ENCODE data around the gene GRAP2.
"Not testable (repeated sequence)": the region's sequence is repeated elsewhere in the genome, so short reads cannot be mapped to it uniquely, and the experiment has no call there.

The GRAP2 gene

DNA sequence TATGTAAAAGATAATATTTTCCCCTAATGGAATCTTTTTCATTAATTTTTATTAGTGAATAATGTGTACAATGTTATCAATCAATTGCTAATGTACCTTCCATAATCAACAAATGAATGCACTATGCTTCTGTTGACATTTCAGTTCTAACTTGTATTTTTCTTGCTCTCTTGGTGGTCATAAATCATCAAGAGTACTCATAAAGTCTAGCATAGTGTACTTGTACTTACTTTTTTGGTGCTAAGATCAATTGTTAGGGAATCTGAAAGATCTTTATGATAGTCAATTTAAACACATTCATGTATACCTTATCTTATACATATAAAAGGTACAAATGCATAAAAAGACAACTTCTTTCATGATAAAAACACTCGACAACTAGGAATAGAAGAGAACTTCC is 17.8 kb upstream of the GRAP2 start:
- no peaks in the 10 kb centered on the region for H3K27me3 Mint-ChIP-seq
- H3K4me3 Mint-ChIP-seq, result no peak overlapping the region
- H3K27ac Mint-ChIP-seq, result no peak overlapping the region
- peaks cover 2% of the 10 kb centered on the region for H3K4me1 Mint-ChIP-seq (ENCODE audit: low read depth)
- no peaks in the 10 kb centered on the region for H3K36me3 Mint-ChIP-seq (ENCODE audit: low read depth)
- no peaks in the 10 kb centered on the region for H3K9me3 Mint-ChIP-seq

DNA sequence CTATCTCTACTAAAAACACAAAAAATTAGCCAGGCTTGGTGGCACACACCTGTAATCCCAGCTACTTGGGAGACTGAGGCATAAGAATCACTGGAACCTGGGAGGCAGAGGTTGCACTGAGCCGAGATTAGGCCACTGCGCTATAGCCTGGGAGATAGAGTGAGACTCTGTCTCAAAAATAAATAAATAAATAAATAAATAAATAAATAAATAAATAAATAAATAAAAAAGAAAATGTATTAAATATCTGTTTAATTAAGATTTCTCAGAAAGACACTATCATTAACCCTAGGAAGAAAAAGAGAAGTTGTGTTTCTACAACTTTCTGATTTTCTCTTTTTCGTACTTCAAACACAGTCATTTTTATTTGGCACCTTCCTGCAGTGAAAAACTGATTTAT is 11.0 kb upstream of the GRAP2 start:
- H3K27me3 Mint-ChIP-seq, result not testable (repeated sequence)
- H3K4me1 Mint-ChIP-seq (ENCODE audit: low read depth), result peaks cover 16% of the 10 kb centered on the region

DNA sequence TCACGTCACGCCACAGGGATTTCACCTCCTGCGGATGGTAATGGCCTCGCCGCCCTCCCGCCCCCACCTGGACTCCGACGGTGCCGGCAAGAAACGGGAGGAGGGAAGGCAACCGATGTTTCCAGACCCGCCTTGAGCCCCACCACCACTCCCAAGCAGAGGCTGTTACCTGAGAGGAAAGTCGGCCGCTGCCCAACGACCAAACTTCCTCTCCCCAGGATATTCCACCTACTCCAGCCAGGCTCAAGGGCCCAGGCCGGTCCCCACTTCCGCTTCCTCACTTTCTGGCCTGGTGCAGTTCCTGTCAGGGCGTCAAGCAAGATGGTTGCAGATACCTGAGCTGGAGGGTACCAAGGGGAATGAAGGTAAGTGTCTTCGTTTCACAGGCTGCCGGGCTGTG is 7.4 kb upstream of the GRAP2 start, which contains the start of gene ENTHD1:
Gene ENTHD1 (minus strand): TSS at position 235 of the 400 bp plus-strand sequence. CDS start 6,012 bp downstream, outside the sequence.
- H3K27me3 Mint-ChIP-seq, result no peaks in the 10 kb centered on the region
- peak within 1 kb of the TSS; percentile 11 for H3K27ac Mint-ChIP-seq
- peaks cover 8% of the 10 kb centered on the region for H3K9me3 Mint-ChIP-seq
- H3K4me3 Mint-ChIP-seq, result no peak within 1 kb of the TSS
- H3K4me1 Mint-ChIP-seq (ENCODE audit: low read depth), result peaks cover 16% of the 10 kb centered on the region
- H3K36me3 Mint-ChIP-seq (ENCODE audit: low read depth), result no peaks in the 10 kb centered on the region

More for the DNA sequence above, 11.0 kb upstream of the GRAP2 start:
- H3K27ac Mint-ChIP-seq; H3K36me3 Mint-ChIP-seq (ENCODE audit: low read depth); H3K9me3 Mint-ChIP-seq; H3K4me3 Mint-ChIP-seq: not testable (repeated sequence)

GRCh38 chr22:39894554-39895092 is 6.3 kb upstream of the GRAP2 start:
- H3K27me3 Mint-ChIP-seq, result no peaks in the 10 kb centered on the region
- H3K4me1 Mint-ChIP-seq (ENCODE audit: low read depth), result peaks cover 26% of the 10 kb centered on the region
- H3K36me3 Mint-ChIP-seq (ENCODE audit: low read depth), result no peaks in the 10 kb centered on the region
- no peak overlapping the region for H3K4me3 Mint-ChIP-seq
- peaks cover 8% of the 10 kb centered on the region for H3K9me3 Mint-ChIP-seq
- no peak overlapping the region for H3K27ac Mint-ChIP-seq

DNA sequence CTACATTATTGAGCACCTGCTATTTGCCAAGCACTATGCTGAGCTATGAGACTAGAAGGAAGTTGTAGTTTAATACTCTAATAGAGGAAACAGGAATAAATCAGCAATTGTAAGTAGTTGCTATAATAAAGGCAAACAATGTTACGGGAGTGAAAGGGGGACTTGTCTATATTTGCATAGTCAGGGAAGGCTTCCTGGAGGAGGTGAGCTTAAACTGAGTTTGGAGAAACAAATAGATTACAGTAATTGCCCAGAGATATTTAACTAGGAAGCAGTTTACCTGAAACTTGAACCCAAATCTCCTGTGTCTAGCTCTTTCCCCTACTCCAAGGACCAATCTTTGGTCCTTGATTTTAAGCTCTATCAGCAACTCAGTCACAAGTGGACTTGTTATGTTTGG is 5.2 kb upstream of the GRAP2 start:
- Mint-ChIP-seq H3K4me3 (no peak overlapping the region), H3K9me3 (peaks cover 8% of the 10 kb centered on the region), H3K27me3 (no peaks in the 10 kb centered on the region), H3K4me1 (ENCODE audit: low read depth) (peaks cover 36% of the 10 kb centered on the region), H3K27ac (no peak overlapping the region), H3K36me3 (ENCODE audit: low read depth) (no peaks in the 10 kb centered on the region)

GRCh38 chr22:39896313-39896996 is 4.4 kb upstream of the GRAP2 start:
- no peaks in the 10 kb centered on the region for H3K27me3 Mint-ChIP-seq
- H3K4me1 Mint-ChIP-seq (ENCODE audit: low read depth), result peaks cover 40% of the 10 kb centered on the region
- H3K9me3 Mint-ChIP-seq, result peaks cover 8% of the 10 kb centered on the region
- no peak overlapping the region for H3K4me3 Mint-ChIP-seq
- no peak overlapping the region for H3K27ac Mint-ChIP-seq
- no peaks in the 10 kb centered on the region for H3K36me3 Mint-ChIP-seq (ENCODE audit: low read depth)

GRCh38 chr22:39897841-39898240 is 3.0 kb upstream of the GRAP2 start:
- Mint-ChIP-seq H3K36me3 (ENCODE audit: low read depth) (peaks cover 10% of the 10 kb centered on the region), H3K4me3 (no peak overlapping the region), H3K4me1 (ENCODE audit: low read depth) (peaks cover 36% of the 10 kb centered on the region), H3K27me3 (no peaks in the 10 kb centered on the region), H3K9me3 (peaks cover 2% of the 10 kb centered on the region), H3K27ac (no peak overlapping the region)

- H3K36me3 Mint-ChIP-seq (ENCODE audit: low read depth), result peaks cover 12% of the 10 kb centered on the region
- no peaks in the 10 kb centered on the region for H3K27me3 Mint-ChIP-seq
- no peaks in the 10 kb centered on the region for H3K9me3 Mint-ChIP-seq
- peak overlapping the region; percentile 79 for H3K27ac Mint-ChIP-seq
- peaks cover 34% of the 10 kb centered on the region for H3K4me1 Mint-ChIP-seq (ENCODE audit: low read depth)
- no peak overlapping the region for H3K4me3 Mint-ChIP-seq
Measured at GRCh38 chr22:39898997-39899396, 1.9 kb upstream of the GRAP2 start.

- Mint-ChIP-seq H3K27me3 (no peaks in the 10 kb centered on the region), H3K4me3 (peak overlapping the region; percentile 90), H3K27ac (peak overlapping the region; percentile 90), H3K36me3 (ENCODE audit: low read depth) (peaks cover 15% of the 10 kb centered on the region), H3K4me1 (ENCODE audit: low read depth) (peaks cover 53% of the 10 kb centered on the region), H3K9me3 (no peaks in the 10 kb centered on the region)
Measured at GRCh38 chr22:39901565-39902146, 772 bp downstream of the GRAP2 start.

DNA sequence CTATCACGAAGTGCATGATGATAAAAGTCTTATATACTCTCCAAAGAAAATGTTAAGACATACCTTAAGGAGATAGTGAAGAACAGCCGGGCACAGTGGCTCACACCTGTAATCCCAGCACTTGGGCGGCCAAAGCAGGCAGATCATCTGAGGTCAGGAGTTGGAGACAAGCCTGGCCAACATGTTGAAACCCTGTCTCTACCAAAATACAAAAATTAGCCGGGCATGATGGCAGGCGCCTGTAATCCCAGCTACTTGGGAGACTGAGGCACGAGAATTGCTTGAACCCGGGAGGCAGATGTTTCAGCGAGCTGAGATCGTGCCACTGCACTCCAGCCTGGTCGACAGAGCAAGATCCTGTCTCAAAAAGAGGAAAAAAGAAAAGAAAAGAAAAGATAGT is 3.1 kb downstream of the GRAP2 start:
- not testable (repeated sequence) for H3K9me3 Mint-ChIP-seq, H3K27me3 Mint-ChIP-seq
- Mint-ChIP-seq H3K4me1 (ENCODE audit: low read depth) (peaks cover 68% of the 10 kb centered on the region), H3K27ac (peak overlapping the region; percentile 98), H3K36me3 (ENCODE audit: low read depth) (peaks cover 15% of the 10 kb centered on the region), H3K4me3 (peak overlapping the region; percentile 90)

DNA sequence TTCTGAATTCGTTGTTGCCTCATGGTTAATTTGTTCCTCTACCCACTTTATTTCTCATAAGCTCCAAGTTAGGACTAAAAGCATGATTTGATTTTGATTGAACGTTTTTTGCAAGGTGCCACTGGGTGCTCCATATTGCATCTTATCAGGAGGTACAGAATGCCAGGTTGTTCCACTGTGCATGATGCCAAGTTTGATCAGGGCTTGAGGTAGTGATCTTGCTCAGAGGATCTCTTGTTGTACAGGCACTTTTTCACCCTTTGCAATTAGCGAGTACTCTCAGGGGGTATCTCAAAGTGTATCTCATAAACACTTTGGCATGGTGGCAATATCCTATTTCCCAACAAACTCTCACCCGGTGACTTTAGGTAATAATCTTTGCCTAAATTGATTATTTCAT is 4.0 kb downstream of the GRAP2 start:
- H3K27me3 Mint-ChIP-seq, result no peaks in the 10 kb centered on the region
- peak overlapping the region; percentile 90 for H3K4me3 Mint-ChIP-seq
- H3K4me1 Mint-ChIP-seq (ENCODE audit: low read depth), result peaks cover 69% of the 10 kb centered on the region
- peaks cover 21% of the 10 kb centered on the region for H3K36me3 Mint-ChIP-seq (ENCODE audit: low read depth)
- peaks cover under 1% of the 10 kb centered on the region for H3K9me3 Mint-ChIP-seq
- peak overlapping the region; percentile 98 for H3K27ac Mint-ChIP-seq

DNA sequence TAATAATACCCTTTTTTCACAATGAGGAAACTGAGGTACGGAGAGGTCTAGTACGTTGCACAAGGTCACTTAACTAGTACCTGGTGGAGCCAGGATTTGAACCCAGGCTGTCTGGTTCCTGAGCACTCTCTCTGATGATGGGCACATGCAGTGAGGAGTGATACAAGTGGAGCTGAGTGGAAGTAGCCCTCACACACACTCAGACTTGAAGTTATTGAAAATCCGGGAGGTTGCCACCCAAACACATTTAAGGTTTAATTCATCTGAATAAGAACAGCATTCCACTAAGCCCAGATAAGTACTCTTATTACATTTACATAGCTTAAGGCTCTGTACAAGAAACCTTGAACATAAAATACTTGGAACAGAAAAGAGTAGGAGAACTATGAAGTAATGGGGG is 4.8 kb downstream of the GRAP2 start:
- Mint-ChIP-seq H3K4me3 (peak overlapping the region; percentile 90), H3K9me3 (peaks cover 3% of the 10 kb centered on the region), H3K27ac (peak overlapping the region; percentile 98), H3K27me3 (no peaks in the 10 kb centered on the region), H3K36me3 (ENCODE audit: low read depth) (peaks cover 25% of the 10 kb centered on the region), H3K4me1 (ENCODE audit: low read depth) (peaks cover 69% of the 10 kb centered on the region)

DNA sequence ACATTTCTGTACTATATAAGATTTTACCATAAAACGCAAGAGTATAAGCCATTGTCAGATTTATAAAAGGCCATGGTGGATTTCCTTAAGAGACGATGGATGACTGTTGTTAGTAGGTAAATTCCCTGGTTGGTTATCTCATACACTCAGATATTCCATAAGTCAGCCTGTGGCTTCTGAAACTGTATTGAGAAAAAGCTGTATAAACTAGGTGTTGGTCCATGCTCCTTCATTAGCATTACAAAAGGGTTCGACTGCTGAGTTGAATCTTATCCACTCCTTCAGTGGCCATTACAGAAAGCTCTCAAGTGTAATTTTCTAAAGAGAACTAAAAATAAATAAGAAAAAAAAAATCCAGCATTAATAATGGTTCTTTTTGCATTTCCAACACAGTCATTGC is 5.3 kb downstream of the GRAP2 start:
- H3K27ac Mint-ChIP-seq, result peak overlapping the region; percentile 98
- peaks cover 3% of the 10 kb centered on the region for H3K9me3 Mint-ChIP-seq
- H3K36me3 Mint-ChIP-seq (ENCODE audit: low read depth), result peaks cover 25% of the 10 kb centered on the region
- H3K4me1 Mint-ChIP-seq (ENCODE audit: low read depth), result peaks cover 70% of the 10 kb centered on the region
- no peaks in the 10 kb centered on the region for H3K27me3 Mint-ChIP-seq
- peak overlapping the region; percentile 90 for H3K4me3 Mint-ChIP-seq

- peak overlapping the region; percentile 90 for H3K4me3 Mint-ChIP-seq
- H3K9me3 Mint-ChIP-seq, result peaks cover 3% of the 10 kb centered on the region
- H3K27me3 Mint-ChIP-seq, result no peaks in the 10 kb centered on the region
- H3K36me3 Mint-ChIP-seq (ENCODE audit: low read depth), result peaks cover 20% of the 10 kb centered on the region
- peak overlapping the region; percentile 98 for H3K27ac Mint-ChIP-seq
- H3K4me1 Mint-ChIP-seq (ENCODE audit: low read depth), result peaks cover 74% of the 10 kb centered on the region
Measured at GRCh38 chr22:39907047-39907446, 6.2 kb downstream of the GRAP2 start.

DNA sequence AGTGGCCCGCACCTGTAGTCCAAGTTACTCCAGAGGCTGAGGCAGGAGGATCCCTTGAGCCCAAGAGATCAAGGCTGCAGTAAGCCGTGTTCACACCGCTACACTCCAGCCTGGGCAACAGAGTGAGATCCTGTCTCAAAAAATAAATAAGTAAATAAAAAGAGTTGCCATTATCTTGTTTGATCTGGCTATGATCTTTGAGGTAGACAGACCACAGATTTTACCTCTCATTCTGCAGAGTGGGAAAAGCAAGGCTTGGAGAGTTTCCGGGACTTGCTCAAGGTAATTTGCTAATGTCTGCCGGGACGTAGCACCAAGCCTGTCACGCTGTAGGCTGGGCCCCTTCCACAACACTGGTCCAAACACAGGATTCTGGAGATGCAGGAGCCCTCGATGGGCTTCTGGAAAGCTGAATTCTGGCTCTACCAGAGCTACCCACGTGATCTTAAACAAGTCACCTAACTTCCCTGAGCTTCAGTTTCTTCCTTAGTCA is 6.8 kb downstream of the GRAP2 start:
- Mint-ChIP-seq H3K27me3 (no peaks in the 10 kb centered on the region), H3K27ac (peak overlapping the region; percentile 98), H3K4me3 (peak overlapping the region; percentile 90), H3K4me1 (ENCODE audit: low read depth) (peaks cover 78% of the 10 kb centered on the region), H3K9me3 (peaks cover 3% of the 10 kb centered on the region), H3K36me3 (ENCODE audit: low read depth) (peaks cover 17% of the 10 kb centered on the region)
